Body of pancreas (tissue), 4 donors: ENCODE data around the gene RALGAPA1. TPM values are rescaled to one million over a fixed set of nuclear protein-coding genes. Genes with fewer than 3 reads are reported as not detected.

Source experiments
- ATAC-seq: fragments of 150-250 bp; one replicate; pipeline ENCODE4 v1.9.1; 2016
- DNase-seq, 4 donors: peaks; one replicate each; pipeline ENCODE4 v3.0.0-alpha.2; 2019
- H3K27ac ChIP-seq, 4 donors: fragments of 200-600 bp; sonication (generic); 1 replicate in 3 of 4; 2 replicates in 1 of 4; pipeline versions ENCODE4 v1.5.1 to v1.6.1; 2016 to 2019; ENCODE audit warnings: mild to moderate bottlenecking in 1 of 4, mixed read lengths in 1 of 4, moderate library complexity in 1 of 4
- H3K27me3 ChIP-seq, 2 donors: fragments of 200-600 bp; sonication (generic); one replicate each; pipeline ENCODE4 v1.6.0; 2016; ENCODE audit warnings: mild to moderate bottlenecking in 1 of 2
- H3K36me3 ChIP-seq, 2 donors: fragments of 200-600 bp; sonication (generic); replicated peaks in 1 of 2; 2 replicates each; pipeline ENCODE4 v1.5.1; 2016; ENCODE audit warnings: low read depth in 2 of 2; ENCODE audit not compliant: insufficient read depth in 1 of 2
- H3K4me1 ChIP-seq: fragments of 200-600 bp; sonication (generic); one replicate; pipeline ENCODE4 v1.6.0; 2016
- H3K4me3 ChIP-seq, 2 donors: fragments of 200-600 bp; sonication (generic); 1 replicate in 1 of 2; 2 replicates in 1 of 2; pipeline ENCODE4 v1.5.1; 2016 to 2019
- H3K9me3 ChIP-seq, 3 donors: fragments of 200-600 bp; sonication (generic); 1 replicate in 2 of 3; 2 replicates in 1 of 3; pipeline ENCODE4 v1.5.1; 2016
- POLR2A ChIP-seq, 3 donors: fragments of 450-650 bp; IDR thresholded peaks; one replicate each; pipeline ENCODE4 v1.6.1; 2016; ENCODE audit warnings: antibody characterized with exemption in 3 of 3, mild to moderate bottlenecking in 2 of 3
- WGBS, 2 donors: methylation state at CpG; one replicate each; pipeline ENCODE4 v1.1.5; 2017; 5-methylcytosine and 5-hydroxymethylcytosine counted together
- intact Hi-C: fragments of 100-400 bp; cut with DNase I; formaldehyde crosslinking; loops from one replicate; pipeline ENCODE4 v1.15.1; 2023
- total RNA-seq, 2 donors: library from RNA; depleted of rRNA; stranded (reverse); fragments of >200 nt; gene quantifications; one replicate each; pipeline ENCODE4 v1.1.0, GENCODE V29; 2016
- TF ChIP-seq, protein P1 (sequence below), 7 experiments: fragments of 450-650 bp in 4 of 7; fragments of 200-600 bp in 3 of 7; sonication (generic) in 3 of 7; IDR thresholded peaks; one replicate each; pipeline ENCODE4 v1.5.1; 2016 to 2019; ENCODE audit warnings: antibody characterized with exemption in 7 of 7

Gene RALGAPA1
- total RNA-seq, 2 donors from 2014 or later = 34.9 to 48.8 TPM

DNA sequence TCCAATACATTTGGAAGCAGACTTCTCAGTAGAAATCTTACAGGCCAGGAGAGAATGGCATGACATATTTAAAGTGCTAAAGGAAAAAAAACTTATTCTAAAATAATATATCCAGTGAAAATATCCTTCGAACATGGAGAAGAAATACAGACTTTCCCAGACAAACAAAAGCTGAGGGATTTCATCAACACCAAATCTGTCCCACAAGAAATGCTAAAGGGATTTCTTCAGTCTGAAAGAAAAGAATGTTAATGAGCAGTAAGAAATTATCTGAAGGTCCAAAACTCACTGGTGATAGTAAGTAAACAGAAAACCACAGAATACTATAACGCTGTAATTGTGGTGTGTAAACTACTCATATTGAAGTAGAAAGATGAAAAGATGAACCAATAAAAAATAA is 171.2 kb downstream of the RALGAPA1 start:
- intact Hi-C loops = no loop called here
- no peak for TF ChIP-seq POLR2A (IDR thresholded peaks at IDR 0.05)
- TF ChIP-seq, protein P1, sequence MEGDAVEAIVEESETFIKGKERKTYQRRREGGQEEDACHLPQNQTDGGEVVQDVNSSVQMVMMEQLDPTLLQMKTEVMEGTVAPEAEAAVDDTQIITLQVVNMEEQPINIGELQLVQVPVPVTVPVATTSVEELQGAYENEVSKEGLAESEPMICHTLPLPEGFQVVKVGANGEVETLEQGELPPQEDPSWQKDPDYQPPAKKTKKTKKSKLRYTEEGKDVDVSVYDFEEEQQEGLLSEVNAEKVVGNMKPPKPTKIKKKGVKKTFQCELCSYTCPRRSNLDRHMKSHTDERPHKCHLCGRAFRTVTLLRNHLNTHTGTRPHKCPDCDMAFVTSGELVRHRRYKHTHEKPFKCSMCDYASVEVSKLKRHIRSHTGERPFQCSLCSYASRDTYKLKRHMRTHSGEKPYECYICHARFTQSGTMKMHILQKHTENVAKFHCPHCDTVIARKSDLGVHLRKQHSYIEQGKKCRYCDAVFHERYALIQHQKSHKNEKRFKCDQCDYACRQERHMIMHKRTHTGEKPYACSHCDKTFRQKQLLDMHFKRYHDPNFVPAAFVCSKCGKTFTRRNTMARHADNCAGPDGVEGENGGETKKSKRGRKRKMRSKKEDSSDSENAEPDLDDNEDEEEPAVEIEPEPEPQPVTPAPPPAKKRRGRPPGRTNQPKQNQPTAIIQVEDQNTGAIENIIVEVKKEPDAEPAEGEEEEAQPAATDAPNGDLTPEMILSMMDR (IDR thresholded peaks at IDR 0.05) = no peak
- WGBS, 2 donors = 92 to 95% methylated on average over 2 of the region's 2 CpGs

DNA sequence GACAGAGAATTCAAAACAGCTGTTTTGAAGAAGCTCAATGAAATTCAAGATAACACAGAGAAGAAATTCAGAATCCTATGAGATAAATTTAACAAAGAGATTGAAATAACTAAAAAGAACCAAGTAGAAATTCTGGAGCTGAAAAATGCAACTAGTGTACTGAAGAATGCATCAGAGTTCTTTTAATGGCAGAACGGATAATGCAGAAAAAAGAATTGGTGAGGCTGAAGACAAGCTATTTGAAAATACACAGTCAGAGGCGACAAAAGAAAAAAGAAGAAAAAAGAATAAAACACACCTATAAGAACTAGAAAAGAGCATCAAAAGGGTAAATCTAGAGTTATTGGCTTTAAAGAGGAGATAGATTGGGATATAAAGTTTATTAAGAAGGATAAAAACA is 171.8 kb downstream of the RALGAPA1 start:
- Histone ChIP-seq H3K9me3 (no peaks in the 10 kb centered on the region), H3K4me1 (no peaks in the 10 kb centered on the region), H3K27ac (no peak overlapping the region), H3K4me3 (no peak overlapping the region), H3K36me3 (peaks cover 0 to 4% of the 10 kb centered on the region in 2 donors), H3K27me3 (no peaks in the 10 kb centered on the region)
- intact Hi-C loops = no loop called here
- DNase-seq = no peak
- 87 to 97% methylated on average over 2 of the region's 2 CpGs for WGBS, 2 donors
- TF ChIP-seq POLR2A (IDR thresholded peaks at IDR 0.05) = no peak
- TF ChIP-seq, protein P1 (IDR thresholded peaks at IDR 0.05) = no peak
- no peak for ATAC-seq

More for the DNA sequence above, 171.2 kb downstream of the RALGAPA1 start:
- Histone ChIP-seq H3K36me3 (peaks cover 4% of the 10 kb centered on the region in 2 donors), H3K4me1 (no peaks in the 10 kb centered on the region), H3K27me3 (no peaks in the 10 kb centered on the region), H3K27ac (no peak overlapping the region), H3K9me3 (no peaks in the 10 kb centered on the region), H3K4me3 (no peak overlapping the region)
- DNase-seq (no peak), ATAC-seq (no peak)

DNA sequence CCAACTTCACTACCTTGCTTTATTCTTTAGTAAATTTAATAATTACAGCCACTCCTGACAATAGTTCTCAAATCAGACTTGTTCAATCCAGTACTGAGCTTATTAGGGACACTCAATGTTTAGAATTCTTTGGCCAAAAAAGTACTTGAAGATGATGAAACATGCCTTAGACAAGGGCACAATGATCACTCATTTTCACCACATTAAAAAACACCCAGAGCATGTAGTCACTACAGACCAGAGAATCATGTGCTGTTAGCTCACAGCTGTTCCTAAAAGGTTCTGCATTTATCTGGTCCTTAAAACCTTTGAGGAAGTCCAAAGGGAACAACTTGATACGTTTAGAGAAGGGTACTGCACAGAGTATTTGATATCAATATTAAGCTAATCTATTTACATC is 176.4 kb downstream of the RALGAPA1 start:
- 46 to 58% methylated on average over 1 of the region's 1 CpG for WGBS, 2 donors
- peaks cover 0 to 4% of the 10 kb centered on the region in 2 donors for H3K36me3 ChIP-seq
- intact Hi-C loops = no loop called here
- H3K27me3 ChIP-seq = no peaks in the 10 kb centered on the region
- ATAC-seq (no peak), DNase-seq (no peak)
- no peak for TF ChIP-seq POLR2A (IDR thresholded peaks at IDR 0.05)
- TF ChIP-seq, protein P1 (IDR thresholded peaks at IDR 0.05) = no peak
- no peaks in the 10 kb centered on the region for H3K9me3 ChIP-seq
- no peaks in the 10 kb centered on the region for H3K4me1 ChIP-seq
- no peak overlapping the region for H3K27ac ChIP-seq
- no peak overlapping the region for H3K4me3 ChIP-seq

DNA sequence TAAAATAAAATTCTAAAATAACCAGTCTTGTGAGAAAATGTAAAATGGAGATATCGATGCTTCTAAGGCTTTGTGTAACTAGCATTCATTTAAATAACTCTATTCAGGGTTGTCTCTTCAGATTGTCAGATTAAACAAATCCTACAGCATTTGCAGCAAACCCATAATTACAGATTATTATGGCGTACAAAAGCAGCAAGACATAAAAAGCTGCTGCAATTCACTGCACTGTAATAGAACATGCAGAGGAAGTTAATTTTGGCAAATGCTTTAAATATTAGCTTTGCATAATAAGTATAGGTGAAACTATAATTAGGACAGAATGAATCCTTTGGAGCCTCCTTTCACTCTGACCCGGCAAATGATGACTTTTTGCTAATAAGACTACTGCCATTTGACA is 176.8 kb downstream of the RALGAPA1 start:
- Histone ChIP-seq H3K4me3 (no peak overlapping the region), H3K9me3 (no peaks in the 10 kb centered on the region), H3K27me3 (no peaks in the 10 kb centered on the region), H3K27ac (no peak overlapping the region), H3K4me1 (no peaks in the 10 kb centered on the region), H3K36me3 (peaks cover 0 to 4% of the 10 kb centered on the region in 2 donors)
- ATAC-seq (no peak), DNase-seq (no peak)
- no peak for TF ChIP-seq POLR2A (IDR thresholded peaks at IDR 0.05)
- TF ChIP-seq, protein P1 (IDR thresholded peaks at IDR 0.05) = no peak
- WGBS, 2 donors = 96% methylated on average over 3 of the region's 3 CpGs
- intact Hi-C loops = no loop called here

DNA sequence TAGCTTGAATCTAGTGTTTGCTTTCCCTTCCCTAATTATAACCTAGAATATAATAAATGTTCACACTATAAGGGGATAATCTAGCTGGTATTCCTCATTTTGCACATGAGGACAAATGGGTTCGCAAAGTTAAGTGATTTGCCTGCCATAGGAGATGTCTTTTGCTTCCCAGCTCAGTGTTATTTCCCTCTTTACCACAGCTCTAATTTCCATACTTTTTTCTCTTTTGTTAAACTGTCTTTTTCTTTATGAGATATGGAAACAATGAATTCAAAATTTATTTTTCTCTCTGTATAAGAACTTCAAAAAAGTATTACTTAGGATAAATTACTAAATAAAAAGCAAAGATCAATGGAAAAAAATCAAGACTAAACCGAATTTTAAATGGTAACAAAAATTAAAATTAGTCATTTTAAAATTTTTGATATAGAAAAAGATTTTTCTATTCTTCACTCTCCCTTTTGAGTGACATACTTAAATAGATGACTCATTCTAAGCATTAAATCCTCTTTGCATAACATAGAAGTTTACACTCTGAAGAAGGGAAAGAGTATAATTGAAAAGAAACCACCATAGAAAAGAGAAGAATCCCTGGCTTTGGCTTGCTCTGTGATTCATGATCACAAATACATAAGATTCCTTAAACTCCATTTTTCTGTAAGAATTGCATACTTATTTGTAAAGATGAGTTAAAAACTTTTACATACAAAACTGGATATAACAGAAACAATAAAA is 177.9 kb downstream of the RALGAPA1 start:
- ATAC-seq = no peak
- no peak for TF ChIP-seq POLR2A (IDR thresholded peaks at IDR 0.05)
- TF ChIP-seq, protein P1 (IDR thresholded peaks at IDR 0.05) = no peak

More for the DNA sequence above, 177.9 kb downstream of the RALGAPA1 start:
- H3K4me1 ChIP-seq = no peaks in the 10 kb centered on the region
- intact Hi-C loops = no loop called here
- peaks cover 0 to 3% of the 10 kb centered on the region in 2 donors for H3K36me3 ChIP-seq
- no peak overlapping the region for H3K27ac ChIP-seq
- 87 to 96% methylated on average over 2 of the region's 2 CpGs for WGBS, 2 donors
- no peaks in the 10 kb centered on the region for H3K27me3 ChIP-seq
- H3K4me3 ChIP-seq = no peak overlapping the region
- no peak for DNase-seq
- H3K9me3 ChIP-seq = no peaks in the 10 kb centered on the region
